BJ (cell line): Measurements from ENCODE around the gene TARS3. TPM values are rescaled to one million over a fixed set of nuclear protein-coding genes. Genes with fewer than 3 reads are reported as not detected.

Source experiments
- CTCF ChIA-PET: fragments of 350-600 bp; formaldehyde crosslinking; extraction: SDS; loops from one replicate; lab custom pipeline; 2021; ENCODE audit warnings: antibody characterized with exemption, inconsistent platforms; lab: Yijun Ruan, JAX
- POLR2A ChIA-PET: fragments of 300-600 bp; sonication (Branson Sonifier 250); formaldehyde crosslinking; extraction: SDS; loops from one replicate; lab custom pipeline; 2021; ENCODE audit warnings: antibody characterized with exemption; lab: Charles Lee
- DNase-seq: peaks from one replicate; pipeline ENCODE4 v3.0.0-alpha.2; 2011; ENCODE audit warnings: low read depth
- H3K27me3 ChIP-seq: 2 replicates; pipeline ENCODE4 v1.6.0; 2011; ENCODE audit warnings: low read length; ENCODE audit not compliant: control insufficient read depth, insufficient read depth
- H3K36me3 ChIP-seq: 2 replicates; pipeline ENCODE4 v1.5.1; 2011; ENCODE audit warnings: low read length; ENCODE audit not compliant: control insufficient read depth, insufficient read depth
- H3K4me3 ChIP-seq: 2 replicates; pipeline ENCODE4 v1.5.1; 2011; ENCODE audit warnings: low read depth, mild to moderate bottlenecking, control low read depth, low read length
- polyA plus RNA-seq: library from polyadenylated mRNA; depleted of rRNA; stranded (reverse); fragments of >200 nt; gene quantifications from 2 replicates; pipeline ENCODE4 v1.2.3, GENCODE V29; 2011
- TF ChIP-seq, protein P1 (sequence below): IDR thresholded peaks from 2 replicates; pipeline ENCODE4 v1.5.1; 2011; ENCODE audit warnings: low read depth, mild to moderate bottlenecking, control low read depth, inconsistent platforms, low read length, moderate library complexity; ENCODE audit not compliant: insufficient read depth

The TARS3 gene
- polyA plus RNA-seq, 1 experiment: 3.1 TPM

GRCh38 chr15:101675796-101676582 lies 48.3 kb downstream of the TARS3 start:
- H3K4me3 ChIP-seq: no peak overlapping the region
- no peak for DNase-seq
- TF ChIP-seq, protein P1, sequence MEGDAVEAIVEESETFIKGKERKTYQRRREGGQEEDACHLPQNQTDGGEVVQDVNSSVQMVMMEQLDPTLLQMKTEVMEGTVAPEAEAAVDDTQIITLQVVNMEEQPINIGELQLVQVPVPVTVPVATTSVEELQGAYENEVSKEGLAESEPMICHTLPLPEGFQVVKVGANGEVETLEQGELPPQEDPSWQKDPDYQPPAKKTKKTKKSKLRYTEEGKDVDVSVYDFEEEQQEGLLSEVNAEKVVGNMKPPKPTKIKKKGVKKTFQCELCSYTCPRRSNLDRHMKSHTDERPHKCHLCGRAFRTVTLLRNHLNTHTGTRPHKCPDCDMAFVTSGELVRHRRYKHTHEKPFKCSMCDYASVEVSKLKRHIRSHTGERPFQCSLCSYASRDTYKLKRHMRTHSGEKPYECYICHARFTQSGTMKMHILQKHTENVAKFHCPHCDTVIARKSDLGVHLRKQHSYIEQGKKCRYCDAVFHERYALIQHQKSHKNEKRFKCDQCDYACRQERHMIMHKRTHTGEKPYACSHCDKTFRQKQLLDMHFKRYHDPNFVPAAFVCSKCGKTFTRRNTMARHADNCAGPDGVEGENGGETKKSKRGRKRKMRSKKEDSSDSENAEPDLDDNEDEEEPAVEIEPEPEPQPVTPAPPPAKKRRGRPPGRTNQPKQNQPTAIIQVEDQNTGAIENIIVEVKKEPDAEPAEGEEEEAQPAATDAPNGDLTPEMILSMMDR: no peak
- no peaks in the 10 kb centered on the region for H3K27me3 ChIP-seq
- POLR2A ChIA-PET: no interaction called here
- CTCF ChIA-PET: interaction anchor here (2.1 kb wide), 1 partner anchor 34 kb away, joined by 4 read pairs; no protein-coding TSS in a partner anchor
- peaks cover 11% of the 10 kb centered on the region for H3K36me3 ChIP-seq

DNA sequence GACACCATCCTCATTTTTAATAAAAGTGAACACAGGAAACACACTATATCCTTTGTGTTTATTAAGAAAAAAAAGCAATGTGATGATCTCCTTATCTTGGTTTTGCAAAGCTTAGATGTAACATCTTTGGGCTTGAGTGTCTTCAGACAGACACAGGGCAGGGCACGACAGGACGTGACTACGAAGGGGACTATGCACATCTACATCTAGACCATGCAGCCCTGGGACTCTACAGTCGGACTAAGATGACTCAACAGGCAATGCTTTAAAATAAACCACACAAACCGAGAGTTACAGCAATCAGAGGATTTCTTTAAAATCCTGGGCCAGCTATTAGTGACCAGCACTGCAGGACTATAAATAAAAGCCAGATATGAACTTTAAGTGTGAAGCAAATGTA lies 49.3 kb downstream of the TARS3 start:
- Histone ChIP-seq H3K36me3 (peaks cover 14% of the 10 kb centered on the region), H3K4me3 (no peak overlapping the region), H3K27me3 (no peaks in the 10 kb centered on the region)
- ChIA-PET POLR2A (no interaction called here), CTCF (interaction anchor here (2.1 kb wide), 1 partner anchor 33 kb away, joined by 4 read pairs; no protein-coding TSS in a partner anchor)
- peak; percentile 75 for DNase-seq
- TF ChIP-seq, protein P1: no peak

DNA sequence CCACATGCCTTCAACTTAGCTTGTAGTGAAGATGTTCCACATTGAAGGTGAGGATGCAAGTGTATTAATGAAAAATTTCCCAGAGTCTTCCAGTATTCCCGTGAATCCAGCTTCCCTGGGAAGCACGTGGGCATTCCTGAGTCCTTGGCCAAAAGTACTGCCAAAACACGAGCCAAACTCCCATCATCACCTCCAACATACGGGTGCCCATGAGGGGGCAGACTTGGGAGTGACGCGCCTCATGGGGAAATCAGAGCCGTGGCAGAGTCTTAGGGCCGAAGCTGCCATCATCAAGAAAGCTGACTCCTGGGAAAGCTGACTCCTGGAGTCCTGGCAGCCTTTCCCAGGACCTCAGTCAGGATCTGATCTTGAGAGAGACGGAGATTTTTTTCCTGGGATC lies 52.0 kb downstream of the TARS3 start:
- CTCF ChIA-PET: interaction anchor here (1.2 kb wide), 2 partner anchors 11 to 14 kb away, joined by 3 read pairs; no protein-coding TSS in a partner anchor
- H3K36me3 ChIP-seq: peaks cover 13% of the 10 kb centered on the region
- no peaks in the 10 kb centered on the region for H3K27me3 ChIP-seq
- TF ChIP-seq, protein P1: no peak
- no peak overlapping the region for H3K4me3 ChIP-seq
- POLR2A ChIA-PET: no interaction called here
- no peak for DNase-seq

GRCh38 chr15:101669744-101670143 lies 54.5 kb downstream of the TARS3 start:
- Histone ChIP-seq H3K27me3 (no peaks in the 10 kb centered on the region), H3K36me3 (peaks cover 13% of the 10 kb centered on the region), H3K4me3 (no peak overlapping the region)
- POLR2A ChIA-PET: no interaction called here
- CTCF ChIA-PET: no interaction called here
- DNase-seq: no peak
- TF ChIP-seq, protein P1: no peak

DNA sequence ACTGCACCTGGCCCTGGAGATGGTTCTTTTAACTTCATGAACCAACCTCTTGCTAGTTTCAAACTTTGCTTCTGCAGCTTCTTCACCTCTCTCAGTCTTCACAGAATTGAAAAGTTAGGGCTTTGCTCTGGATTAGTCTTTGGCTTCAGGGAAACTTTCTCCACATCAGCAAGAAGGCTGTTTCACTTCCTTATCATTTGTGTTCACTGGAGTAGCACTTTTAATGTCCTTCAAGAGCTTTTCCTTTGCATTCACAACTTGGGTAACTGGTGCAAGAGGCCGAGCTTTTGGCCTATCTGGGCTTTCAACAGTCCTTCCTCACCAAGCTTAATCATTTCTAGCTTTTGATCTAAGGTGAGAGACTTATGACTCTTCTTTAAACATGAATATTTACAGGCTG lies 56.4 kb downstream of the TARS3 start:
- Histone ChIP-seq H3K27me3 (no peaks in the 10 kb centered on the region), H3K4me3 (no peak overlapping the region), H3K36me3 (peaks cover 9% of the 10 kb centered on the region)
- TF ChIP-seq, protein P1: no peak
- no peak for DNase-seq
- POLR2A ChIA-PET: no interaction called here
- CTCF ChIA-PET: interaction anchor here (0.7 to 0.9 kb wide), 3 partner anchors 8 to 16 kb away, joined by 3 to 4 read pairs (median 3); no protein-coding TSS in a partner anchor
